GM19397 (cell line): Measurements from ENCODE around the gene CREBRF.
"Not testable (repeated sequence)": the region's sequence is repeated elsewhere in the genome, so short reads cannot be mapped to it uniquely, and the experiment has no call there.

Experiments
- ATAC-seq: cut with Tn5 transposase; IDR thresholded peaks from one replicate; pipeline ENCODE4 v1.9.1; 2021; ENCODE audit warnings: mild to moderate bottlenecking, moderate library complexity; ENCODE audit not compliant: unreplicated experiment

CREBRF gene

GRCh38 chr5:173152547-173152946 is 96.4 kb downstream of the CREBRF start:
- ATAC-seq, result no peak

- ATAC-seq, result no peak
Measured at GRCh38 chr5:173153842-173154241, 97.7 kb downstream of the CREBRF start.

DNA sequence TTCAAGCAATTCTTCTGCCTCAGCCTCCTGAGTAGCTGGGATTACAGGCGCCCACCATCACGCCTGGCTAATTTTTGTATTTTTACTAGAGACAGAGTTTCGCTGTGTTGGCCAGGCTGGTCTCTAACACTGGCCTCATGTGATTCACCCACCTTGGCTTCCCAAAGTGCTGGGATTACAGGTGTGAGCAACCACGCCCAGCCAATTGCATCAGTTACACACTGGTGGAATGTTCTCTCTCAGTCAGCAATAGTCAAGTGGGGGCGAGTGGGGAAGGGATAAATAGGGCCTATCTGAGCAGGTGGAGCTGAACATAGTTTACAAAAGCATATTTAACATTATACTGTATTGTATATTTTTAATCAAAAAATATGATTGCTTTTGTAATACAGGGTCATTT is 98.5 kb downstream of the CREBRF start:
- ATAC-seq, result not testable (repeated sequence)

- no peak for ATAC-seq
Measured at GRCh38 chr5:173155912-173156311, 99.8 kb downstream of the CREBRF start.

DNA sequence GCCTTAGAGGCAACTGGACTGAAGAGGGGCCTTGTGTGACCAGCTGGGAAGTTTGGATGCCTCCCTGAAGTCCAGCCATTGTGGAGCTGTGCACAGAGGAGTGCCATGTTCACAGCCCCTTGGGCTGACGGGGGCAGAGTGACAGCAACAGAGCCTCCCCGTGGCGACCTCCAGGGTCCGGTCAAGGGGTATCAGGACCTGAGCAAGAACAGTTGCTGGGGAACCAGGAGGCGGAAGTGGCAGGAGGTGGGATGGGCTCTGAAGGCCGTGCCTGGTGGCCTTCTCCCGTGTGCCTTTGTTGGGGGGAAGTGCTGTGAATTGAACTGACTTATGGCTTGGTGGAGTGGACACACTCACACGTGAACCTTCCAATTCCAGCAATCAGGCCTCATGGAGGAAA is 102.2 kb downstream of the CREBRF start:
- no peak for ATAC-seq

GRCh38 chr5:173159256-173159655 is 103.1 kb downstream of the CREBRF start:
- ATAC-seq, result no peak

GRCh38 chr5:173161148-173161547 is 105.0 kb downstream of the CREBRF start:
- no peak for ATAC-seq

DNA sequence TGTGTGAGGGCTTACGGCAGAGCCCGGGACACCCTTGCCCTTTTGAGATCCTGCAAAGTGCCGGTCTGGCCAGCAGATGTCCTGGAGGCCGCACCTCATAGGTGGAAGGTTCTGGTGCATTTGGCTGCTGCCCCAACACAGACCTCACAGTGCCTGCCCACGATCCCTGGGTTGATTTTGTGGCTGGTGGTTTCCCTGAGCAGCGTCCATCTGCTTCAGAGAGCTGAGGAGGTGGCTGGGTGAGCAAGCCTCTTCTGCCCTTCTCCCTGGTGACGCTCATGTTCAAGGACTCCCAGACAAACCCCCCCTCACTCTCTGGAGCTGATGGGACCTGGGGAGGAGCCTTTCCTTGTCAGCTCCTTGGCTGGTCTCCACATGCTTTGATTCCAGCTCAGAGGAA is 107.1 kb downstream of the CREBRF start:
- ATAC-seq, result no peak

DNA sequence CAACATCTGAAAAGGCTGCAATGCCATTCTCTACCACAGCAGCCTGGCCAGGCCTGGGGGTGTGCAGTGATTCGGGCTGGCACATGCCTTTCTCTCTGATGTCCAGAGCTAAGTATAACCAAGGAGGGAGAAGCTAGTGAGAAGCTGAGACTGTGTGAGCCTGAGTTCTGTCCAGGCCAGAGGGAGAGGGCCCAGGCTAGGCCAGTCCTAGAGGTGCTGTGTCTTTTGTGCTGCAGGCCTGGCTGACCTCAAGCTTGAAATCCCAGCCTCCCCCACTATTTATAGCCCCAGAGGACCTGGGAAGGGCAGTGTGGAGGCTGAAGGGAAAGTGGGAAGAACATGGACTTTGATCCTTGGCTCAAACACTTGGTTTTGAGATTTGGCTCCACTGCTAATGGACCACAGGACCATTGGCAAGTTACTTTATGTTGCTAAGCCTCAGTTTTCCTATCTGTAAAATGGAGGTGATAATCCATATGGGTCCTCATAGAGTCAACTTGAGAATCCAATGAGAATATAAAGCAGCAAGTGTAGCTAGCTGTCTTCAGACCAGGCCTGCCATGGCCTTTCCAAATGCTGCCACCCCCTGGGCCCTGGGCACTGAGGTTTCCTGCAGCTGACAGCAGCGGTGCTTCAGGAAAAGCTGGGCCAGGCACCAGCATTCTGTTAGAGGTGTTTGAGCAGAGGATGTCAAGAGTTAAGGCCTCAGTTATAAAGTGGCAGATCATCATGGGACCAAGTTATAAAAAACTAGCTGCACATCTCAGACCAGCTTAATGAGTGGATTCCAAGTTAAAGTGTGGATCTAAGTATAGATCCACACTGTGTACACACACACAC is 109.2 kb downstream of the CREBRF start:
- no peak for ATAC-seq

GRCh38 chr5:173172166-173172565 is 116.0 kb downstream of the CREBRF start:
- ATAC-seq, result no peak

GRCh38 chr5:173175523-173175922 is 119.4 kb downstream of the CREBRF start:
- ATAC-seq, result no peak

DNA sequence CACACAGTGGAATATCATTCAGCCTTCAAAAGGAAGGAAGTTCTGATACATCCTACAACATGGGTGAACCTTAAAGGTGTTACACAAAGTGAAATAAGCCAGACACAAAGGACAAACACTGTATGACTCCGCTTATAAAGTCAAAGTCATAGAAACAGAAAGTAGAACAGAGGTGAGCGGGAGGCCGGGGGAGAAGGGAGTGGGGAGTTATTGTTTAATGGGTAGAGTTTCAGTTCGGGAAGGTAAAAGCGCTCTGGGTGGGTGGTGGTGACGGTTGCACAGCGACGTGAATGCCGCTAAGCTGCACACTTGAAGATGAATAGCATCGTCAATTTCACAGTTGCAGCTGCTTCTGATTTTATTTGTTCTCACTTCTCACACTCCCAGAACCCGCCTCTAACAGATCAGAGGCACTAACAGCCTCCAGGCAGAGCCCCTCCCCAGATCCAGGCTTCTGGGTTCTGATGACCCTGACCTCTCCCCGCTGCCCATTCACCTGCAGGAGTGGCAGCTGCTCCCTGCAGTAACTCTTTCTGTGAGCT is 122.3 kb downstream of the CREBRF start:
- ATAC-seq, result no peak

DNA sequence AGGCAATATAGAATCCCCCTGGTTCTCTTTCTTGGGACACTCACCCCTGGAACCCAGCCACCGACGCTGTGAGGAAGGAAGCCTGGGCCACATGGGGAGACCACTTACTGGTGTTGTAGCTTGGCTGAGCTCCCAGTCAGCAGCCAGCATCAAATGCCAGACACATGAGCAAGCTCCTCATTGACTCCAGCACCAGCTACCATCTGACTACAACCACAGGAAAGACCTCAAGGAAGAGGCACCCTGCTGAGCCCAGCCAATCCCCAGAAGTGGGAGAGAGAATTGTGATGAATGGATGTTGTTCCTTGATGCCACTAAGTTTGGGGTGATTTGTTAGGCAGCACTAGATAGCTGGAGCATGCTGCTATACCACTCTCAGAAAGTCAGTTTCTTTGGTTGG is 124.2 kb downstream of the CREBRF start:
- no peak for ATAC-seq

DNA sequence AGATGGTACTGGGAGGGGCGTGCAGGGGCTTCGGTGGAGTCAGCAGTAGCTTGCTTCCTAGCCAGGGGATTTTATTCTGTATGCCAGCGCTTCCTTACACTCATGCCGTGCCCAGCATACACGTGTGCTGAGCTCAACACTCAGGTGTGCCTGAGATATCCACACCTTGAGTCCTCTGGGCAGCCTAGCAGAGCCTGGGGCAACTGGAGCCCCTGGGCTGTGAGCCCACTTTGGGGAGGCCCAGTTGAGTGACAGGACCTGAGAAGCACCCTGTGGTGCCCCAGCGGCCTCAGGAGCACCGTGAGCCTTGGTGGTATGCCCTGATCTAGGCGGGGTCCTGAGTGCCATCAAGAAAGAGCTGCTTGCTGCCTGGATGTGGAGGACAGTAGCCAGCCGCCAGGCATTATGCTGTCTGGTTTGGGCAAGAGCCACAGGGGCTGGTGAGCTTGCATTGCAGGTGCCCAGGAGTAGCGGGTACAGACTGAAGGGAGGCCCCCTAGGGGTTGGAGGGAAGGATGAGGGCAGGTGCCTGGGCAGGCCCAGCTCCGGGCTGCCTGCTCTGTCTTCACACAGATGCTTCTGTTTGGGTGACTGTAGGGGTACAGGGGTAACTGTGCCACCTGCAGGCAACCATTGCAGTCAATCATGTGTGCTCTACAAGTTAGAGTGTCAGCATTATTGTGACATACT is 131.0 kb downstream of the CREBRF start:
- no peak for ATAC-seq

GRCh38 chr5:173188280-173188679 is 132.1 kb downstream of the CREBRF start:
- no peak for ATAC-seq
